GM12864 (cell line): ENCODE results near the gene SDK2.

Source experiments
- DNase-seq: peaks from one replicate; pipeline ENCODE4 v3.0.0-alpha.2; 2011; ENCODE audit warnings: low read depth
- H3K4me3 ChIP-seq: 2 replicates; pipeline ENCODE4 v1.5.1; 2011; ENCODE audit warnings: mild to moderate bottlenecking, low read depth, low read length, control low read depth
- TF ChIP-seq, protein P1 (sequence below): IDR thresholded peaks from 2 replicates; pipeline ENCODE4 v1.5.1; 2011; ENCODE audit warnings: low read depth, mild to moderate bottlenecking, moderate library complexity, low read length, control low read depth, inconsistent platforms; ENCODE audit errors: missing control alignments

The SDK2 gene

DNA sequence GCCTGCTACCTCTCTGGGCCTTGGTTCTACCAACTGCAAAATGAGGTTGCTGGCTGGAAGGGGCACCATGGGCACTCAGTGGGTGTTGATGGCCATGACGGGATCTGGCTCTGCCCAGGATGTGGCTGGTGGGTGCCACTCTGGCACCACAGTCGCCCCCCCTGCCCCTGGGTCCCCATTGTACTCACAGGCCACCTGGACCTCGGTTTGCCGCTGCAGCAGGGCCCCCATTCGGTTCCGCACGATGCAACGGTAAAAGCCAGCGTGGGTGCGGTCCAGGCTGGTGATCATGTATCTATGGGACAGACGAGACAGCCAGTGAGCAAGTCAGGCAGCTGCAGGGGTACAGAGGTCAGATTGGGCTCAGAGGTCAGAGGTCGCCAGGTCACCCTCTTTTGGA lies 172.3 kb downstream of the SDK2 start:
- TF ChIP-seq, protein P1, sequence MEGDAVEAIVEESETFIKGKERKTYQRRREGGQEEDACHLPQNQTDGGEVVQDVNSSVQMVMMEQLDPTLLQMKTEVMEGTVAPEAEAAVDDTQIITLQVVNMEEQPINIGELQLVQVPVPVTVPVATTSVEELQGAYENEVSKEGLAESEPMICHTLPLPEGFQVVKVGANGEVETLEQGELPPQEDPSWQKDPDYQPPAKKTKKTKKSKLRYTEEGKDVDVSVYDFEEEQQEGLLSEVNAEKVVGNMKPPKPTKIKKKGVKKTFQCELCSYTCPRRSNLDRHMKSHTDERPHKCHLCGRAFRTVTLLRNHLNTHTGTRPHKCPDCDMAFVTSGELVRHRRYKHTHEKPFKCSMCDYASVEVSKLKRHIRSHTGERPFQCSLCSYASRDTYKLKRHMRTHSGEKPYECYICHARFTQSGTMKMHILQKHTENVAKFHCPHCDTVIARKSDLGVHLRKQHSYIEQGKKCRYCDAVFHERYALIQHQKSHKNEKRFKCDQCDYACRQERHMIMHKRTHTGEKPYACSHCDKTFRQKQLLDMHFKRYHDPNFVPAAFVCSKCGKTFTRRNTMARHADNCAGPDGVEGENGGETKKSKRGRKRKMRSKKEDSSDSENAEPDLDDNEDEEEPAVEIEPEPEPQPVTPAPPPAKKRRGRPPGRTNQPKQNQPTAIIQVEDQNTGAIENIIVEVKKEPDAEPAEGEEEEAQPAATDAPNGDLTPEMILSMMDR: no peak
- H3K4me3 ChIP-seq: no peak overlapping the region
- DNase-seq: no peak

DNA sequence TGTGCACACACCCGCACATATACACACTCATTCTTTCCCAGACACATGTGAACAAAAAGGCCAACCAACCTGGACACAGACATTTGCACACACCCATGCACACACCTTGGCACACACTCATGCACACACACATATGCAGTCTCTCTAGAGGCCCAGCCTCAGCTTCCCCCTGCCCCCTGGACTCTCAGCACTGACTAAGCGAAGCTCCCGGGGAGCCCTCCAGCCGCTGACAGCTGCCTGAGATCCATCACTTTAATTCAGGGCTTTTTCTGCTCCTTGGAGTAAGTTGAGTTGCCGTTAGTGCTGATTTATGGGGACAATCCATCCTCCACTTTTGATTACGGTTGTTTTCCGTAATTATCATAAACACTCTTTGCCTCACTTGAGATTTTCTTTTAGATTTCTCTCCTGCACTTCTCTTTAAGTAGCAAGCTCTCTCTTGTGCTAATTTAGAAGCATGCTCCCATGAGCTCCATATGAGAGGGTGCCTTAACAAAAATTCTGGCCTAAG lies 173.9 kb downstream of the SDK2 start:
- TF ChIP-seq, protein P1: no peak
- no peak for DNase-seq
- H3K4me3 ChIP-seq: no peak overlapping the region

DNA sequence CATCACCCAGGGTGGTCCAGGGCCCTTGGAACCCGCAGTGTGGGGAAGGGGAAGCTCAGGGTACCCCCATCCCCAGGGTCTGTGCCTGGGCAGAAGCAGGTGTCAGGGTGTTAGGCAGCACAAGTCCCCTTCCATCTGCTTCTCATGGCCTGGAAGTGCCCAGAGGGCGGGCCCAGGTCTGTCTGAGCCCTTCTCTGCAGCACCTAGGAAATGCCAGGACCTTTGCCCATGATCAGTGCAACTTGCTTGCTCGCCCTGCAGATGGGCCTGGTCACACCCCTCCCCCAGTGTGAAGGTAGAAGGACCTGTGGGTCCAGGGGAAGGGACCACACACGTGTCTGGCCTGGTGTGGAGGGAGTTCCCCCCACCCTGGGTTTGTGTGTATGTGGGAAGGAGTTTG lies 174.9 kb downstream of the SDK2 start:
- no peak for DNase-seq
- no peak overlapping the region for H3K4me3 ChIP-seq
- TF ChIP-seq, protein P1: no peak

DNA sequence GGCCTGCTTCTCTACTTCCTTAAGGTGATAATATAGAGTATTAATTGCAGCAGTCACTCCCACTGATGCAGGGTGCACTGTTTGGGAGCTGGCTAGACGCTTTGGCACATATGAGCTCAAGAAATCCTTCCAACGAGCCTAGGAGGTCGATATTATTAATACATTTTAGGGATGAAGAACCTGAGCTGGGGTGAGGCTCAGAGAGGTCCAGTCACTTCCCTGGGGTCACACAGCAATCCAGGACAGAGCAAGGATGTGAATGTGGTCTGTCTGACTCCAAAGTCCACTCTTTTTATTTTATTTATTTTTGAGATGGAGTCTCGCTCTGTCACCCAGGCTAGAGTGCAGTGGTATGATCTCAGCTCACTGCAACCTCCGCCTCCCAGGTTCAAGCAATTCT lies 176.0 kb downstream of the SDK2 start:
- DNase-seq: no peak
- TF ChIP-seq, protein P1: no peak

DNA sequence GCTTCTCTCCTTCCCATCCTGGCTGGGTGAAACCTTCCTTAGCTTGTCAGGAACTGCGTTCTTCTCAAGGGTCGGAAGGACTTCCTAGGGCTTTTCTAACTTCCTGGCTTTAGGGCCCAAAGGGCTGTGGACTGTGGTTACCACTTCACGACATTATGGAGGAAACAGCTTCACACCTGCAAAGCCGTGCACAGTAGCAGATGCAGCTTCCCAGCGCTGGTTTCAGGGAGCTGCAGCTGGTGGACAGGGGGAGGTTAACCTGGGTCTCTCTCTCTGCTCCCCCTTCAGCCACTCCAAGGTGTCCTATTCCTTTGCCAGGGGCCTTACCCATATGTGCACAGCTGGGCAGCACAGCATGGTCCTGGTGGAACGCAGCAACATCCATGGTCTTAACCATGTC lies 176.6 kb downstream of the SDK2 start:
- DNase-seq: no peak
- TF ChIP-seq, protein P1: no peak
- H3K4me3 ChIP-seq: no peak overlapping the region

More for the DNA sequence above, 176.0 kb downstream of the SDK2 start:
- no peak overlapping the region for H3K4me3 ChIP-seq

DNA sequence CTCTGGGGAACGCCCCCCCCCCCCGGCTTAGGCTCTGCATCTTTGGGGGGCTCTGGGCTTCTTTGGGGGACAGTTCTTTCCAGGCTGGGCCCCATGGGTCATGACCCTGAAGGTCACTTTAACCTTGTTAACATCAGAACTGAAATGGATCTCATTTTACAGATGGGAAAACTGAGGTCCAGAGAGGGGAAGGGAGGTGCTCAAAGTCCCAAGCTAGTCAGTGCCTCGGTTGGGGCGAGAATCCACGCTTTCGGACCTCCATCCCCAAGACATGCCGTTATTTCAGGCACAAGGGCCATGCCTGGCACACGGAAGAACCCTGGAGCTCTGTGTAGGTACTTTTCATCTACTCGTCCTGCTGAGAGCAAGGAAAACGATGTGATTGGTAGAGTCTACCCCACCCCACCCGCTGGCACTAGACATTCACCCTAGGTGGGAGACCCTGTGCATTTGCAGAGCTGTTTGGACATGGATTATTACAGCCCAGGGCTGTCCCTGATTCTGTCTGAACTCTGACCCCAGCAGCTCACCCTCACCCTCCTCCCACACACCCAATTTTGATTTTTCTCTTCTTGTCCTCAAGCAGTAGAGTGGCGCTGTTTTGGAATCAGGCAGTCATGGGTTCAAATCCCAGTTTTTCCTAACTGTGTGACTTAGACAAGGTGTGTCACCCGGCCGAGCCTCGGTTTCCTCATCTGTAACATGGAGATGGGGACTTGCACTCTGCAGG lies 177.4 kb downstream of the SDK2 start:
- H3K4me3 ChIP-seq: no peak overlapping the region
- TF ChIP-seq, protein P1: no peak
- no peak for DNase-seq

DNA sequence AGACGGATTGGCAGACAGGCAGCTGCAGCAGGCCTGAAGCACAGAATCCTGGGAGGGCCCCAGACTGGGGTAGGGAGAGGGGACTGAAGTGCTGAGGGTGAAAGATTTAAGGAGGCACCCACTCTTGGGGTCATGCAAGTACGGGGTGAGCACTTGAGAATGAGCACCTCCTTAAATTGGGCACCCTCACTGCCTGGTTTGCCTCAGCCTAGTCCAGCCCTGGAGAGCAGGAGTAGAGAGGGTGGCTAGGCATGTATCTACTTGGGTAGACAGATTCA lies 178.4 kb downstream of the SDK2 start:
- TF ChIP-seq, protein P1: no peak
- DNase-seq: no peak
- H3K4me3 ChIP-seq: no peak overlapping the region
